Breast epithelium (tissue), 4 donors: ENCODE results near the gene ASIC1. TPM values are rescaled to one million over a fixed set of nuclear protein-coding genes. Genes with fewer than 3 reads are reported as not detected.

Experiments
- DNase-seq, 2 donors: peaks; one replicate each; pipeline ENCODE4 v3.0.0-alpha.2; 2019; ENCODE audit warnings: low spot score in 2 of 2
- H3K27ac ChIP-seq, 2 donors: fragments of 200-600 bp; sonication (generic) in 1 of 2; one replicate each; pipeline ENCODE4 v1.5.1; 2016 to 2019; ENCODE audit warnings: mild to moderate bottlenecking in 1 of 2
- H3K27me3 ChIP-seq, 2 donors: fragments of 200-600 bp; sonication (generic) in 1 of 2; one replicate each; pipeline versions ENCODE4 v1.5.1 to v1.6.0; 2017 to 2019; ENCODE audit warnings: control low read depth in 1 of 2, mild to moderate bottlenecking in 1 of 2
- H3K36me3 ChIP-seq: fragments of 200-600 bp; one replicate; pipeline ENCODE4 v1.5.1; 2019
- H3K4me1 ChIP-seq, 2 donors: fragments of 200-600 bp; sonication (generic); one replicate each; pipeline ENCODE4 v1.5.1; 2016 to 2019; ENCODE audit warnings: control low read depth in 1 of 2
- H3K4me3 ChIP-seq, 3 donors: fragments of 200-600 bp; sonication (generic); 1 replicate in 2 of 3; 2 replicates in 1 of 3; pipeline ENCODE4 v1.5.1; 2016 to 2019; ENCODE audit warnings: mild to moderate bottlenecking in 3 of 3, moderate library complexity in 2 of 3
- H3K9me3 ChIP-seq, 2 donors: fragments of 200-600 bp; sonication (generic) in 1 of 2; one replicate each; pipeline ENCODE4 v1.5.1; 2016 to 2019; ENCODE audit warnings: control low read depth in 1 of 2
- POLR2A ChIP-seq: fragments of 450-650 bp; IDR thresholded peaks from one replicate; pipeline ENCODE4 v1.6.1; 2016; ENCODE audit warnings: antibody characterized with exemption, mild to moderate bottlenecking, moderate library complexity
- POLR2AphosphoS5 ChIP-seq, 3 donors: sonication (generic); formaldehyde crosslinking; IDR thresholded peaks; one replicate each; pipeline ENCODE4 v1.6.1; 2017; ENCODE audit warnings: antibody characterized with exemption in 3 of 3
- intact Hi-C: fragments of 100-400 bp; cut with DNase I; formaldehyde crosslinking; loops from one replicate; pipeline ENCODE4 v1.15.1; 2023; ENCODE audit warnings: low total_unique reads
- total RNA-seq, 3 donors: library from RNA; depleted of rRNA; stranded (reverse); fragments of >200 nt; gene quantifications; one replicate each; pipeline ENCODE4 v1.1.0, GENCODE V29; 2016
- TF ChIP-seq, protein P1 (sequence below), 3 donors: fragments of 450-650 bp; IDR thresholded peaks; one replicate each; pipeline ENCODE4 v1.5.1; 2016 to 2017; ENCODE audit warnings: antibody characterized with exemption in 3 of 3, mild to moderate bottlenecking in 3 of 3, moderate library complexity in 3 of 3

ASIC1 gene
- total RNA-seq, 3 donors from 2014 or later: 0.80 to 0.98 (median 0.88) TPM

DNA sequence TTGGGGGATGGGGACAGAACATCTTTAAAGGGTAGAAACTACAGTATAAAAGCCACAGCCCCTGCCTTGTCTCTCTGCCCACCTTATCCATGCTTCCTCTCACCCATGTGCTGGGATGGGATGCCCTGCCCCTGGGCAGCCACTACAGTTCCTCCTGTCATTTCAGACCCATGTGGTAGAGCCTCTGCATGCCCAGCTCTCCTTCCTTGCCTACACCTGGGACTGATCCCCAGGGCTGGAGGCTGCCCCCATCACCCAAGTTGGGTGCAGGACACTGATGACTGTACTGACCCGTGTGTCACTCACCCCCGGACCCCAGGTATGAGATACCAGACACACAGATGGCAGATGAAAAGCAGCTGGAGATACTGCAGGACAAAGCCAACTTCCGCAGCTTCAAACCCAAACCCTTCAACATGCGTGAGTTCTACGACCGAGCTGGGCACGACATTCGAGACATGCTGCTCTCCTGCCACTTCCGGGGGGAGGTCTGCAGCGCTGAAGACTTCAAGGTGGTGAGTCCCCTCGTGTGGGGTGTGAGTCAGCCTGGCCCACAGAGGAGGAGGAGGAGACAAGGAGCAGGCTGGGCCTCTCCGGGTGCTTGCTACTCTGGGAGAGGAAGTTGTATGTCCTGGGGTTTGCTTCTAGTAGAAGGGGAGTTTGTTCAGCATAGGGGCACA lies 2.2 kb downstream of the ASIC1 start:
- Histone ChIP-seq H3K9me3 (no peaks in the 10 kb centered on the region), H3K27ac (no peak overlapping the region)
- intact Hi-C loops: loop anchor here (10.0 kb wide), 1 partner anchor 285 kb away; no protein-coding TSS in a partner anchor

DNA sequence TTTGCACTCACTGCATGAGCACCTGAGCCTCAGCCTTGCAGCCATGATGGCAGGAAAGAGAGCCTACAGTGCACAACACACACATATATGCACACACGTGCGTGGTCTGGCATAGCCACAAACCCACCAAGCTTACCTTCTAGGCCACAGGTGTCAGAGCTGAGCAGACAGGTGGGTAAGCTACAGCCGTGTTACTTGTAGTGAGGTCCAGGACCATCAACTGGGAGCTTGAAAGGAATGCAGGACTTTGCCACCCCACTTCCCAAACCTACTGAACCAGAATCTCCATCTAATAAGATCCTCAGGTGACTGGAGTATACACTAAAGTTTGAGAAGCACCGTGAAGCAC lies 2.7 kb downstream of the ASIC1 start:
- peaks cover 6 to 13% of the 10 kb centered on the region in 2 donors for H3K4me1 ChIP-seq
- no peaks in the 10 kb centered on the region for H3K36me3 ChIP-seq
- H3K27me3 ChIP-seq: peaks cover 0 to 4% of the 10 kb centered on the region in 2 donors
- no peak overlapping the region for H3K27ac ChIP-seq
- DNase-seq: no peak
- H3K4me3 ChIP-seq: no peak overlapping the region
- H3K9me3 ChIP-seq: no peaks in the 10 kb centered on the region
- TF ChIP-seq POLR2AphosphoS5 (IDR thresholded peaks at IDR 0.05): no peak
- TF ChIP-seq, protein P1, sequence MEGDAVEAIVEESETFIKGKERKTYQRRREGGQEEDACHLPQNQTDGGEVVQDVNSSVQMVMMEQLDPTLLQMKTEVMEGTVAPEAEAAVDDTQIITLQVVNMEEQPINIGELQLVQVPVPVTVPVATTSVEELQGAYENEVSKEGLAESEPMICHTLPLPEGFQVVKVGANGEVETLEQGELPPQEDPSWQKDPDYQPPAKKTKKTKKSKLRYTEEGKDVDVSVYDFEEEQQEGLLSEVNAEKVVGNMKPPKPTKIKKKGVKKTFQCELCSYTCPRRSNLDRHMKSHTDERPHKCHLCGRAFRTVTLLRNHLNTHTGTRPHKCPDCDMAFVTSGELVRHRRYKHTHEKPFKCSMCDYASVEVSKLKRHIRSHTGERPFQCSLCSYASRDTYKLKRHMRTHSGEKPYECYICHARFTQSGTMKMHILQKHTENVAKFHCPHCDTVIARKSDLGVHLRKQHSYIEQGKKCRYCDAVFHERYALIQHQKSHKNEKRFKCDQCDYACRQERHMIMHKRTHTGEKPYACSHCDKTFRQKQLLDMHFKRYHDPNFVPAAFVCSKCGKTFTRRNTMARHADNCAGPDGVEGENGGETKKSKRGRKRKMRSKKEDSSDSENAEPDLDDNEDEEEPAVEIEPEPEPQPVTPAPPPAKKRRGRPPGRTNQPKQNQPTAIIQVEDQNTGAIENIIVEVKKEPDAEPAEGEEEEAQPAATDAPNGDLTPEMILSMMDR (IDR thresholded peaks at IDR 0.05): no peak
- no peak for TF ChIP-seq POLR2A
- intact Hi-C loops: no loop called here

More for the DNA sequence above, 2.2 kb downstream of the ASIC1 start:
- no peak overlapping the region for H3K4me3 ChIP-seq
- H3K27me3 ChIP-seq: peaks cover 0 to 4% of the 10 kb centered on the region in 2 donors
- H3K4me1 ChIP-seq: peaks cover 6 to 13% of the 10 kb centered on the region in 2 donors
- TF ChIP-seq POLR2AphosphoS5 (IDR thresholded peaks at IDR 0.05) (no peak), POLR2A (no peak)
- TF ChIP-seq, protein P1 (IDR thresholded peaks at IDR 0.05): no peak
- DNase-seq: no peak
- no peaks in the 10 kb centered on the region for H3K36me3 ChIP-seq

DNA sequence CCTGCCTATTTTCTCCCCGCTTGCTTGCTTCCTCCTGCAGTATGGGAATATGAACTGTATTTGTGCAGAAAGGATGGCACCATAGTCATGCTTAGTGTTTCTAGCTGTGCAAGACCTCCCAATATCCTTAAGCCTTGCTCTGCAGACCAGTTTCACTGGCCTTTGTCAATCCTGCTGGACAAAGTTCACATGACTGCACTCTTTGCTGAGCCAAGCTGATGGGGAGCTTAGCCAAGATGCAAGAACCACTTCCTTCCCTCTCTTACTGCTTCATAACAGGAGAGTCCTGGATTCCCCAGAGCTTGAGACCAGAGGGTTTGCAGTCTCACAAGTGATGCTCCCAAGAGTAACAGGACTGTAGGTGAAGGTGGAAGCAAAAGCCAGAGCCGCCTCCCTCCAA lies 3.8 kb downstream of the ASIC1 start:
- Histone ChIP-seq H3K4me3 (no peak overlapping the region), H3K4me1 (peaks cover 6 to 7% of the 10 kb centered on the region in 2 donors), H3K9me3 (no peaks in the 10 kb centered on the region), H3K27me3 (peaks cover 0 to 4% of the 10 kb centered on the region in 2 donors), H3K36me3 (no peaks in the 10 kb centered on the region), H3K27ac (no peak overlapping the region)
- intact Hi-C loops: no loop called here
- no peak for DNase-seq
- TF ChIP-seq, protein P1 (IDR thresholded peaks at IDR 0.05): no peak
- TF ChIP-seq POLR2A (no peak), POLR2AphosphoS5 (IDR thresholded peaks at IDR 0.05) (no peak)

DNA sequence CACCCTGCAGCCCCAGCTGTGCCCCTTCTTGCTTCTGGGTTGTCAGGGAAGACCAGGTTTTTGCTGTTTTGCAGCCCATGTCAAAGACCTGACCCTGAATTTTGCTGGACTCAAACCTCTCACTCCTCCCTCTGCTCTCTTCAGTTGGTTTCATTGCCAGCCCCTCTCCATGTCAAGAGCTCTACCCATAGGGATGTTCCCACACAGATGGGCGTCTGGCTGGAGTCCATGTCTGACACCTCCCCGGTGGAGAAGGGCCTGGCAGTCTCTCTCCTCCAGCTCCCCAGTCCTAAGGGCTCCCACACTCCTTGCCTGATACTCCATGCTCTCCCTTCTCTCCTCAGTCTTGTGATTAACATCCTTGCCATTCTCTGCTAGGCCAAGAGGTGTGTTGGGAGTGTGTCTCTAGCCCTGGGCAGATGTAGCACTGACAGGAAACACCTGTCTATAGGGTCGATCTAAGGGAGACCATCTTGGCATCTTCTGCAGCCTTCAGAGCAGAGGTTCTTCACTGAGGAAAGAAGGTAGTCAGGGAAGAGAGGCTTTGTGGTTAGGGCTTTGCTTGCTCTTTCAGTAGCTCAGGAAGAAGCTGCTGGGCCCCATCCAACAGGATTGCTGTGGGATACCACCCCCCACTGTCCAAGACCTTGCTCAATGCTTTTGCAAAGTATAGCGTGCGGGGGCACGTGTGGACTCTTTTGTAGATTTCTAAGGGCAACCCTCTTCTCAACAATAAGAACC lies 4.7 kb downstream of the ASIC1 start:
- intact Hi-C loops: no loop called here
- H3K27ac ChIP-seq: no peak overlapping the region
- H3K27me3 ChIP-seq: no peaks in the 10 kb centered on the region
- H3K4me1 ChIP-seq: peaks cover 0 to 6% of the 10 kb centered on the region in 2 donors
- DNase-seq: no peak
- no peak overlapping the region for H3K4me3 ChIP-seq
- H3K9me3 ChIP-seq: no peaks in the 10 kb centered on the region
- H3K36me3 ChIP-seq: no peaks in the 10 kb centered on the region
- TF ChIP-seq POLR2A: no peak

DNA sequence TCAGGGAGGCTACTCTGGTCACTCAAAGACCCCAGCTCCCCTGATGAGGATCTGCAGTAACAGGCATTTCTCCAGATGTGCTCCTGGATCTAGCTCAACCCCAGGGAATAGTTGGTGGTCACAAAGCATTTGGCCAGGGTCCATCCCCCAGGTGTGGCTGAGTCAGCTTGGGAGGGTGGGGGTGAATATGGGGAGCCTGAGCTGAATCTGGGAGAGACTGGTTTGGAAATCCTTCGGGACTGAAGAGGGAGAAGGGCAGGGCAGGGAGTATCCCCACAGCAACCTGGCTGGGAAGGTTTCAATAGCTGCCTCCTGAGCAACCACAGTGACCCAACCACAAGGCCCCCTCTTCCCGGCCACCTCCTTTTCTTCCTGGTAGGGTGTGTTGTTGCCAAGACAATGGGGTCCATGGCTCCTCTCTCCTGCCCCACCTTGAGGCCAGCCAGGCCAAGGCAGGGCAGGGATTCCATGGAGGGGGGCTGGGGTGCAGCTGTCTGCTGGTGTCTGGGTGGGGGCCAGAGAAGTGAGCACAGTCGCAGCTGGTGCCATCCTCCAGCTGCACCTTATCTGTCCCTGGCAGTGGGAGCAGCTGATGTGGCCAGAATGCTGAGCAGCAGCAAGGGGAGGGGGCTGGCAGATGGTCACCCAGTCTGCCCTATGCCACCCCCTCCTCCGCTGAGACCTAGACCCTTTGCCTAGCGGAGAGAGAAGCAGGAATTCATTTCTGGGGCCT lies 5.5 kb downstream of the ASIC1 start:
- Histone ChIP-seq H3K27ac (no peak overlapping the region), H3K4me1 (peaks cover 0 to 3% of the 10 kb centered on the region in 2 donors), H3K9me3 (no peaks in the 10 kb centered on the region), H3K4me3 (no peak overlapping the region), H3K36me3 (no peaks in the 10 kb centered on the region), H3K27me3 (no peaks in the 10 kb centered on the region)
- intact Hi-C loops: no loop called here
- DNase-seq: no peak
- TF ChIP-seq, protein P1 (IDR thresholded peaks at IDR 0.05): no peak
- TF ChIP-seq POLR2AphosphoS5 (IDR thresholded peaks at IDR 0.05): no peak
- no peak for TF ChIP-seq POLR2A
